Gastroesophageal sphincter (tissue), 3 donors: Measurements from ENCODE around the gene FAAP100.

Experiments
- POLR2A ChIP-seq, 2 donors: fragments of 450-650 bp; IDR thresholded peaks; one replicate each; pipeline ENCODE4 v1.6.1; 2017; ENCODE audit warnings: antibody characterized with exemption in 2 of 2, mild to moderate bottlenecking in 2 of 2, moderate library complexity in 1 of 2
- TF ChIP-seq, protein P1 (sequence below), 4 experiments: fragments of 200-600 bp in 2 of 4; fragments of 450-650 bp in 2 of 4; sonication (generic) in 1 of 4; IDR thresholded peaks; one replicate each; pipeline ENCODE4 v1.5.1; 2017 to 2019; ENCODE audit warnings: antibody characterized with exemption in 4 of 4, mild to moderate bottlenecking in 2 of 4, moderate library complexity in 2 of 4

DNA sequence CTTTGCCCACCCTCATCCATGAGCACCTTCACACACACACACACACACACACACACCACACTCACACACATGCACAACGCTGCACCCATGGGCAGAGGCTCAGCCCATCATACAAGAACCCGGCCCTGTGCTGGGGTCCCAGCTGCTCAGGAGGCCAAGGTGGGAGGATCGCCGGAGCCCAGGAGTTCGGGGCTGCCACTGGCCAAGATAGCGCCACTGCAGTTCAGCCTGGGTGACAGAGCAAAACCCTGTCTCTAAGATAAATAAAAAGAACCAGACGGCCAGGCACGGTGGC, 27.3 kb downstream of the FAAP100 start:
- TF ChIP-seq, protein P1, sequence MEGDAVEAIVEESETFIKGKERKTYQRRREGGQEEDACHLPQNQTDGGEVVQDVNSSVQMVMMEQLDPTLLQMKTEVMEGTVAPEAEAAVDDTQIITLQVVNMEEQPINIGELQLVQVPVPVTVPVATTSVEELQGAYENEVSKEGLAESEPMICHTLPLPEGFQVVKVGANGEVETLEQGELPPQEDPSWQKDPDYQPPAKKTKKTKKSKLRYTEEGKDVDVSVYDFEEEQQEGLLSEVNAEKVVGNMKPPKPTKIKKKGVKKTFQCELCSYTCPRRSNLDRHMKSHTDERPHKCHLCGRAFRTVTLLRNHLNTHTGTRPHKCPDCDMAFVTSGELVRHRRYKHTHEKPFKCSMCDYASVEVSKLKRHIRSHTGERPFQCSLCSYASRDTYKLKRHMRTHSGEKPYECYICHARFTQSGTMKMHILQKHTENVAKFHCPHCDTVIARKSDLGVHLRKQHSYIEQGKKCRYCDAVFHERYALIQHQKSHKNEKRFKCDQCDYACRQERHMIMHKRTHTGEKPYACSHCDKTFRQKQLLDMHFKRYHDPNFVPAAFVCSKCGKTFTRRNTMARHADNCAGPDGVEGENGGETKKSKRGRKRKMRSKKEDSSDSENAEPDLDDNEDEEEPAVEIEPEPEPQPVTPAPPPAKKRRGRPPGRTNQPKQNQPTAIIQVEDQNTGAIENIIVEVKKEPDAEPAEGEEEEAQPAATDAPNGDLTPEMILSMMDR (IDR thresholded peaks at IDR 0.05), result no peak
- TF ChIP-seq POLR2A (IDR thresholded peaks at IDR 0.05), result no peak
